NT2/D1 (cell line): ENCODE data around the gene ETF1.

Experiments used
- DNase-seq: peaks from one replicate; pipeline ENCODE4 v3.0.0-alpha.2; 2011; ENCODE audit warnings: low read depth, low spot score
- H3K27me3 ChIP-seq: 2 replicates; pipeline ENCODE4 v1.6.0; 2011; ENCODE audit warnings: mild to moderate bottlenecking; ENCODE audit not compliant: insufficient read length, insufficient read depth
- H3K36me3 ChIP-seq: 2 replicates; pipeline ENCODE4 v1.6.1; 2011; ENCODE audit warnings: mild to moderate bottlenecking, low read length, mixed read lengths; ENCODE audit not compliant: insufficient read depth, insufficient read length
- H3K4me1 ChIP-seq: 2 replicates; pipeline ENCODE4 v1.5.1; 2011; ENCODE audit not compliant: insufficient read depth, insufficient read length
- H3K4me3 ChIP-seq: 2 replicates; pipeline ENCODE4 v1.5.1; 2011; ENCODE audit warnings: low read depth; ENCODE audit not compliant: insufficient read length
- H3K9ac ChIP-seq: 2 replicates; pipeline ENCODE4 v1.6.0; 2011; ENCODE audit warnings: low read depth; ENCODE audit not compliant: insufficient read length
- H3K9me3 ChIP-seq: 2 replicates; pipeline ENCODE4 v1.5.1; 2011; ENCODE audit warnings: mild to moderate bottlenecking, low read length; ENCODE audit not compliant: insufficient read depth
- SUZ12 ChIP-seq: IDR thresholded peaks from 2 replicates; pipeline ENCODE4 v1.6.1; 2011; ENCODE audit not compliant: insufficient read length, insufficient read depth; ENCODE audit errors: extremely low read depth
- YY1 ChIP-seq: IDR thresholded peaks from 2 replicates; pipeline ENCODE4 v1.6.1; 2011; ENCODE audit not compliant: insufficient read length, insufficient read depth
- ZNF274 ChIP-seq: IDR thresholded peaks from 2 replicates; pipeline ENCODE4 v1.6.1; 2011; ENCODE audit warnings: mild to moderate bottlenecking, low read depth, low read length

The ETF1 gene

DNA sequence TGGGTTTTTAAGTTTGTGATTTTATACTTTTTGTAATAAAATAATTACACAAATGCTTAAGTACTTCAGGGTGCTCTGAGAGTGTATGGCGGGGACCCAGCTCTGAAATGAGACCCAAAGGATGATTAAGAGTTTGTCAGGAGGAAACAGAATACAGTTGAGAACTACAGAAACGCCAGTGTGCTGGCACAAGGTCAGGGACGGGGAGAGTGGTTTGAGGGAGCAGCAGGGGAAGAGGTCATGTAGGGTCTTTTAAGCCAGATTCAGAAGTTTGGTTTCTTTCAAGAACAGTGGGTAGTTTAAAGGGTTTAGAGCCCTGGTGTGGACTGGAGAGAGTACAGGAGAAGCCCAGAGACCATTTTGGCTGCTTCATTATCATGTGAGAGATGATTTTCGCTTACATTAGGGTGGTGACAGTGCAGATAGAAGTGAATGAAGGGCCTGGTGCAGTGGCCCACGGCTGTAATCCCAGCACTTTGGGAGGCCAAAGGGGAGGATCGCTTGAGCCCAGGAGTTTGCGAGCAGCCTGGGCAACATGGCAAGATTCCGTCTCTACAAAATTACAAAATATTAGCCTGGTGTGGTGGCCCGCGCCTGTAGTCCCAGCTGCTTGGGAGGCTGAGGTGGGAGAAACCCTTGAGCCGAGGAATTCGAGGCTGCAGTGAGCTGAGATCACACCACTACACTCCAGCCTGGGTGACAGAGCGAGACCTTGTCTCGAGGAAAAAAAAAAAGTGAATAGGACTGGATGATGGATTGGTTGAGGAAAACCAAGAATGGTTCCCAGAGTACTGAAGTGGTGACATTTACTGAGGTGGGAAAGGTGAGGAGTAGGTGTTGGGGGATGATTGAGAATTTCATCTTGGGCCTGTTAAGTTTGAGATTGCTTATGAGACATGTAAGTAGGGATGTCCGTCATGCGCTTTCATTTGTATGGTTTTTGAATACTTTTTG, 1.4 kb upstream of the ETF1 start:
- Histone ChIP-seq H3K36me3 (peaks cover 43% of the 10 kb centered on the region), H3K27me3 (no peaks in the 10 kb centered on the region), H3K4me1 (no peaks in the 10 kb centered on the region), H3K9me3 (no peaks in the 10 kb centered on the region), H3K9ac (peak overlapping the region; percentile 98), H3K4me3 (peak overlapping the region; percentile 97)
- TF ChIP-seq SUZ12 (no peak), YY1 (no peak), ZNF274 (no peak)
- no peak for DNase-seq

DNA sequence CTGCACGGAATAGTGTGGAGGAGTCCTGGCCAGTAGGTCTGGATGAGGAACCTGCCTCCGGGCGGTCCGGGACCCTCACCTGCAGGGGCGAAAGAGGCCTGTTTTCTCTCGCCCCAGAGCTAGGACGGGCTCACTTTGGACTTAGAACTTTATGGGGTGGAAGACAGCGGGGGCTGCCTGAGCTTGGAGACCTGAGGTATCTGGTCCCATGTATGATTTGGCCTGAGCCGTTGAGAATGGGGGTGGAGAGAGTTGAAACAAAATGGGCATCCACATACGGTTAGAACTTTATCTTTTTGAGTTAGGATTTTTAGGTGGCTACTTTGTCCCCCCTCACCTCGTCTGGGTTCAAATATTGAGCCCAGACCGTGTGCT, 681 bp upstream of the ETF1 start:
- peaks cover 49% of the 10 kb centered on the region for H3K36me3 ChIP-seq
- peak overlapping the region; percentile 97 for H3K4me3 ChIP-seq
- TF ChIP-seq ZNF274 (no peak), SUZ12 (no peak), YY1 (no peak)
- H3K9ac ChIP-seq, result peak overlapping the region; percentile 98
- H3K27me3 ChIP-seq, result no peaks in the 10 kb centered on the region
- H3K9me3 ChIP-seq, result no peaks in the 10 kb centered on the region
- DNase-seq, result no peak
- H3K4me1 ChIP-seq, result no peaks in the 10 kb centered on the region

DNA sequence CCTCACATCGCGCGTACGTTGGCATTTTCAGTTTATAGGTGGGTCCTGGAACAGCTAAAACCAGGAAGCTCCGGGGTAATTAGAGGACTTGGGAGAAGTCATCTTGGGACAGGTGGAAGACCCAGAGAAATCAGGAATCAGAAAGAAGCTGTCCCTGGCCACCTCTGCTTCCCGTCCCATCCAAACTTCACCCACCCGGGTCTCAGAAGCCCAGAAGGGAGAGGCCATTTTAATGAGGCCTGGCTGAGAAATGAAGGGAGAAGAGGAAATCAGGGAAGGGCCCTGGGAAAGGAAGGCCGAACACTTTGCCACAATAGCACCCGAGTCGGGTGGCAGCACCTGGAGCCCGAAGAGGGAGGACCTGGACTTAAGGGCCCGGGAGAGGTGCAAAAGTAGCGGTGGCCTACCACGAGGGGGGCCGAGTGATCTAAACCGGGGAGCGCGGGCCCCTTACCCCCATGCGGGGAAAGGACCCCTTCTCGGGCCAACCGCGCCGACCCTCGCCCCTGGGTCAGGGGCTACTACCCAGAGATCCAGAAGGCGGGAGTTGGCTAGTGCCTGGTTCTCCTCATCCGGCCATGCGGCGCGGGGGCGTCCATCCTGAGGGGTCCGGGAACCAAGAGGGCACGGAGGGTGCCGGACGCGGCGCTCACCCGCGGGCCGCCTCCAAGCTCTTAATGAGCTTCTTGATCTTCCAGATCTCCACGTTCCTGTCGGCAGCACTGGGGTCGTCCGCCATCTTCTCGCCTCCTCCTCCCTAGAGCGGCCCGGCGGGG, 668 bp downstream of the ETF1 start:
- no peak for DNase-seq
- no peaks in the 10 kb centered on the region for H3K4me1 ChIP-seq
- no peak for TF ChIP-seq ZNF274
- no peak for TF ChIP-seq SUZ12
- TF ChIP-seq YY1, result no peak

DNA sequence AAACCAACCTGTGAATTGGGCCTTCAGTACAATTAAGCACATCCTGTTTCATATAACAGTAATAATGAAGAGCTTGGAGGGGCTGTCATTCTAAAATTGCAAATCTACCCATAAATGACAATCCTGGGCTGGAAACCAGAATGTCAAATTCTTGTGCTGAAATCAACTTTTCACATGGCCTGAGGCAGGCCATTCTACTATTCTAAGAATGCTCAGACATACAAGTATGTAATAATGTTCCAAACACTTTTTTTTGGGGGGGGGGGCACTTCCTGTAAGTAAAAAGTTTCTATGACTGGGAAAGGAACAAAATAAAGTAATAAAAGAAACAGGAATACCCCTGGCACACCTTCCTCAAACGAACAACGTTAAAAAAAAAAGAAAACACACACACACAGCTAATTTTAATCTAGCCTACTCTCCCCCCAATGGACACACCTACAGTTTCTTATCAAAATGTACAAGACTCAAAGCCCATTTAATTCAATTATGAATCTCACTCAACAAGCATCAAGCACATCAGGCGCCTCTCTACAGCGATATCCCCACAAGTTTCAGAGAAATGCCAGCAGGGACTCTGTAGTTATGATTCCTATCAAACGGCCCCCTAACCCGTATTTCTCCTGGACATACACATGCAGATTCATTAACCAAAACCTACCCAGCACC, 1.4 kb downstream of the ETF1 start:
- DNase-seq, result no peak
- Histone ChIP-seq H3K9ac (peak overlapping the region; percentile 94), H3K36me3 (peaks cover 56% of the 10 kb centered on the region), H3K27me3 (no peaks in the 10 kb centered on the region), H3K4me3 (peak overlapping the region; percentile 91), H3K9me3 (no peaks in the 10 kb centered on the region), H3K4me1 (no peaks in the 10 kb centered on the region)
- TF ChIP-seq SUZ12 (no peak), YY1 (no peak), ZNF274 (no peak)

More for the DNA sequence above, 668 bp downstream of the ETF1 start:
- peaks cover 53% of the 10 kb centered on the region for H3K36me3 ChIP-seq
- H3K27me3 ChIP-seq, result no peaks in the 10 kb centered on the region
- H3K4me3 ChIP-seq, result peak overlapping the region; percentile 91
- H3K9me3 ChIP-seq, result no peaks in the 10 kb centered on the region
- H3K9ac ChIP-seq, result peak overlapping the region; percentile 94

DNA sequence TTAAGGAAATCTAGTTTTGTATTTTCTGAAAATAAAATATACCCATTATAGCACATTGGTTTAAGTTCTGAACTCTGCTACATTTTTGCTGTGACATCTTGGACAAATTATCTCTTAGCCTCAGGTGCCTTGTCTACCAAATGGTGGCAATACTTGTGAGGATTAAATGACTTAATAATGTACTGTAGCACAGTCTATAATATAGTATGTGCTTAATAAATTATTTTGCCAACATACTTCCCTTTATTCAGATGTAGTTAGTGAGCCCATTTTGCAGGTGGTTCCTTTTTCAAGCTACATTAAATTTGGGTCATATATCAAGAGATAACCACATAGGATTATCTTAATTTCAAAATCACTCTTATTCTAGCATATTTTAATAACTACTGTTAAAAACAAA, 3.2 kb downstream of the ETF1 start:
- TF ChIP-seq ZNF274 (no peak), SUZ12 (no peak), YY1 (no peak)
- H3K4me3 ChIP-seq, result no peak overlapping the region
- no peaks in the 10 kb centered on the region for H3K9me3 ChIP-seq
- no peaks in the 10 kb centered on the region for H3K27me3 ChIP-seq
- no peak overlapping the region for H3K9ac ChIP-seq
- DNase-seq, result no peak
- peaks cover 63% of the 10 kb centered on the region for H3K36me3 ChIP-seq
- no peaks in the 10 kb centered on the region for H3K4me1 ChIP-seq

DNA sequence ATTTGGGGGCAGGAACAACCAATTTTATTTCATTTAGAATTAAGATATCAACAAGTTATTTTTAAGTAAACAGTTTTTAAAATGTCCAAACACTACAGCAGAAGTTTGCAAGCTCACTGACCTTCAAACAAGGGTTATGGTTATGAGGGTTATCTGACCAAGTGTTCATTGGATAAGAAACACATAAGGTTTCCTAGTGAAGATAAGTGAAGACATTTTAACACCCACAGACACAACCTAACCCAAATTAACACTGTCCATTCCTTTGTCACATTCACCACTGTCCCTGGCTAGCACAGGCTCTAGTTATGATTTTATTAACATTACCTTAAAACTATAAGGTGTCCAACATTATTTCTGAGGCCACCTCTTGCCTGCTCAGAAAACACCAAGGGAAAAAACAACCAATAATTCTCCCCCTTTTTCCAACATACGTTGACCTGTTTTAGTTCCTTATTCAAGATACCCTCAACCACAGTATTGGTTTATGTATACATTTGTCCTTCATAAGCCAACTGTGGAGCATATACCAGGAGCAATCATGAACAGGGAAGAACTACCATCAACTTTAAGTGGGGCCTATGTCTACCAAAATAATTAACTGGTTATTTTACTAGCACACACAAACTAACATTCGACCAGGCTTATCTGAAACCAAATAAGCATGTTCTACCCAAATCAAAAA, 4.0 kb downstream of the ETF1 start:
- H3K4me3 ChIP-seq, result no peak overlapping the region
- DNase-seq, result no peak
- H3K9me3 ChIP-seq, result no peaks in the 10 kb centered on the region
- no peak overlapping the region for H3K9ac ChIP-seq
- H3K4me1 ChIP-seq, result no peaks in the 10 kb centered on the region
- H3K36me3 ChIP-seq, result peaks cover 70% of the 10 kb centered on the region
- TF ChIP-seq ZNF274, result no peak
- no peak for TF ChIP-seq YY1
- no peak for TF ChIP-seq SUZ12
- H3K27me3 ChIP-seq, result no peaks in the 10 kb centered on the region

DNA sequence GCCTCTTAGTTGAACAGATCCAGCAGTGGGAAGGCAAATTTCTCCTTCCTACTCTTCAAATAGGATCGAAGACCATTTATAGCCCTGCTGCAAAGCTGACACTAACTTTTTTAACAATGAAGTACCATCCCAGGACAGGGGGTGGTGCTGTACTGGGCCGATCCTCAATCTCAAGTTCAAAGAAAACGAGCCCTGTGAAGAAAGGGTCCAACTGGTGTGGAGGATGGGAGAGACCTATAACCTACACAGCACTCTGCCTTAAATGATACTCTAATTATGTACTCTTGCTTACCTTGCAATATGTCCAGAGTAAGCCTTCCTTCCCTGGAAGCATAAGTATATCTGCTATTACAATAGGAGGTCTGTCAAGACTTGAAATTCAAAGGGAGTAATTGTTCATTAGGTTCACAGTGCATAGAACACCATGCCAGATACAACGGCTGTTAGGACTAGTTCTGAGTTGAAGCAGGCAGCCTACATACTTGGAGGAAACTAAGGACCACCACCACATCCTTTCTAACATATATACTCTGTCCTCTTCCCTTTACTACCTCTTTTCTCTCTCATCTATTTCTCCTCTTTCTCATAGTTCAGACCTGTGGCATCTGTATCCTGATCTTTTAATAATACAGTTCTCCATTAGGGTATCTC, 6.2 kb downstream of the ETF1 start:
- Histone ChIP-seq H3K4me3 (no peak overlapping the region), H3K4me1 (no peaks in the 10 kb centered on the region), H3K9ac (no peak overlapping the region), H3K9me3 (no peaks in the 10 kb centered on the region), H3K27me3 (no peaks in the 10 kb centered on the region), H3K36me3 (peaks cover 82% of the 10 kb centered on the region)
- no peak for TF ChIP-seq SUZ12
- no peak for TF ChIP-seq YY1
- TF ChIP-seq ZNF274, result no peak
- DNase-seq, result no peak
